Esophagus muscularis mucosa (tissue), 4 donors: ENCODE measurements around the gene IGF2R. TPM values are rescaled to one million over a fixed set of nuclear protein-coding genes. Genes with fewer than 3 reads are reported as not detected.
A peak's percentile ranks its signal among the peaks of the same experiment; 100 is the strongest.

ENCODE experiments used
- DNase-seq: peaks from one replicate; pipeline ENCODE4 v3.0.0-alpha.2; 2017; ENCODE audit errors: extremely low spot score
- H3K27ac ChIP-seq, 4 donors: fragments of 200-600 bp; sonication (generic); replicated peaks in 1 of 4; 1 replicate in 3 of 4; 2 replicates in 1 of 4; pipeline ENCODE4 v1.5.1; 2016 to 2019; ENCODE audit warnings: mild to moderate bottlenecking in 1 of 4
- H3K27me3 ChIP-seq, 4 donors: fragments of 200-600 bp; sonication (generic); one replicate each; pipeline versions ENCODE4 v1.5.1 to v1.6.0; 2016 to 2019
- H3K36me3 ChIP-seq, 4 donors: fragments of 200-600 bp; sonication (generic); one replicate each; pipeline ENCODE4 v1.5.1; 2016 to 2019
- H3K4me1 ChIP-seq, 4 donors: fragments of 200-600 bp; sonication (generic); one replicate each; pipeline ENCODE4 v1.5.1; 2016 to 2019
- H3K4me3 ChIP-seq, 4 donors: fragments of 200-600 bp; sonication (generic); 1 replicate in 2 of 4; 2 replicates in 2 of 4; pipeline ENCODE4 v1.5.1; 2016 to 2019; ENCODE audit warnings: mild to moderate bottlenecking in 4 of 4, moderate library complexity in 1 of 4
- H3K9me3 ChIP-seq, 4 donors: fragments of 200-600 bp; sonication (generic); 1 replicate in 3 of 4; 2 replicates in 1 of 4; pipeline ENCODE4 v1.5.1; 2016 to 2019
- EP300 ChIP-seq: sonication (generic); formaldehyde crosslinking; IDR thresholded peaks from one replicate; pipeline ENCODE4 v1.6.1; 2017; ENCODE audit warnings: antibody characterized with exemption
- POLR2A ChIP-seq: fragments of 450-650 bp; IDR thresholded peaks from one replicate; pipeline ENCODE4 v1.6.1; 2017; ENCODE audit warnings: antibody characterized with exemption, moderate library complexity, mild to moderate bottlenecking, low read depth
- POLR2AphosphoS5 ChIP-seq, 2 donors: sonication (generic); formaldehyde crosslinking; IDR thresholded peaks; one replicate each; pipeline ENCODE4 v1.6.1; 2017; ENCODE audit warnings: antibody characterized with exemption in 2 of 2
- WGBS: methylation state at CpG from one replicate; pipeline ENCODE4 v1.1.5; 2018; 5-methylcytosine and 5-hydroxymethylcytosine counted together
- intact Hi-C: fragments of 100-400 bp; cut with DNase I; formaldehyde crosslinking; loops from one replicate; pipeline ENCODE4 v1.15.1; 2023
- total RNA-seq, 4 donors: library from RNA; depleted of rRNA; stranded (reverse); fragments of >200 nt; gene quantifications; one replicate each; pipeline versions ENCODE4 v1.1.0 to v1.2.1, GENCODE V29; 2016
- TF ChIP-seq, protein P1 (sequence below), 3 experiments: fragments of 200-600 bp in 2 of 3; fragments of 450-650 bp in 1 of 3; sonication (generic) in 2 of 3; IDR thresholded peaks; one replicate each; pipeline ENCODE4 v1.5.1; 2017 to 2019; ENCODE audit warnings: antibody characterized with exemption in 3 of 3, mild to moderate bottlenecking in 2 of 3, moderate library complexity in 1 of 3

IGF2R gene
- total RNA-seq, 4 donors from 2014 or later, result 43.6 to 75.3 (median 58.4) TPM

DNA sequence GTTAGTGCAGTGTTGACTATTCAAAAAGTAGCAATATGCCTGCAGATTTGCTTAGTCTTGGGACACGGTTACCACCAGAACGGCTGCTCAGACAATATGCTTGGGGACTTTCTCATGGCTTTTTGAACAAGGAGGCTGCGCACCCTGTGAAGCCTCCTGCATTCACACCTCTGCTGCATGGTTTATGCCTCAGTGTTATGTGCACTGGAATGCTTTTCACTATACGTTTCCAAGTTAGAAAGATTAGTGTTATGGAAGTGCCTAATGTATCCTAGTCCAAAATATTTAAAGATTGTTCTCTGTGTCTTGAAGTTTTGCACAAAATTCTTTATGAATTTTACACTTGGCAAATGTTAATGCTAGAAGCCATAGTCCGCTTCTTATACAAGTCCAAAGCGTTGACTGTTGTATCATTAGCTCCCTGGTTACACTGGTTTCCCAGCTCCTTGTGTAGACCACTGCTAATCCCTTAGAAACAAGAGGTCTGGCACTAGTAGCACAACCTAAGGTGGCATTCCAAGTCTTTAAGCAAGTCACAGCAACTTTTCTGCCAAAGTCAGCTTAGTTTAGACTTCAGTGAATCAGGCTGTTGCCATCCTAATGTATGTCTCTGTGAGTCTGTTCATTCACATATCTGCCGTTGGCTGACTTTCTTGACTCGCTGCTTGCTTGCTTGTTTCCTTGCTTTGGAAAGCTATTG lies 126.4 kb downstream of the IGF2R start:
- Histone ChIP-seq H3K9me3 (no peaks in the 10 kb centered on the region), H3K27ac (no peak overlapping the region), H3K4me1 (no peaks in the 10 kb centered on the region), H3K27me3 (no peaks in the 10 kb centered on the region), H3K4me3 (no peak overlapping the region), H3K36me3 (peaks cover 39 to 94% (median 82%) of the 10 kb centered on the region in 4 donors)
- DNase-seq, result no peak
- WGBS, result 88% methylated on average over 8 of the region's 8 CpGs
- TF ChIP-seq, protein P1, sequence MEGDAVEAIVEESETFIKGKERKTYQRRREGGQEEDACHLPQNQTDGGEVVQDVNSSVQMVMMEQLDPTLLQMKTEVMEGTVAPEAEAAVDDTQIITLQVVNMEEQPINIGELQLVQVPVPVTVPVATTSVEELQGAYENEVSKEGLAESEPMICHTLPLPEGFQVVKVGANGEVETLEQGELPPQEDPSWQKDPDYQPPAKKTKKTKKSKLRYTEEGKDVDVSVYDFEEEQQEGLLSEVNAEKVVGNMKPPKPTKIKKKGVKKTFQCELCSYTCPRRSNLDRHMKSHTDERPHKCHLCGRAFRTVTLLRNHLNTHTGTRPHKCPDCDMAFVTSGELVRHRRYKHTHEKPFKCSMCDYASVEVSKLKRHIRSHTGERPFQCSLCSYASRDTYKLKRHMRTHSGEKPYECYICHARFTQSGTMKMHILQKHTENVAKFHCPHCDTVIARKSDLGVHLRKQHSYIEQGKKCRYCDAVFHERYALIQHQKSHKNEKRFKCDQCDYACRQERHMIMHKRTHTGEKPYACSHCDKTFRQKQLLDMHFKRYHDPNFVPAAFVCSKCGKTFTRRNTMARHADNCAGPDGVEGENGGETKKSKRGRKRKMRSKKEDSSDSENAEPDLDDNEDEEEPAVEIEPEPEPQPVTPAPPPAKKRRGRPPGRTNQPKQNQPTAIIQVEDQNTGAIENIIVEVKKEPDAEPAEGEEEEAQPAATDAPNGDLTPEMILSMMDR (IDR thresholded peaks at IDR 0.05), result no peak
- TF ChIP-seq EP300 (no peak), POLR2AphosphoS5 (IDR thresholded peaks at IDR 0.05) (no peak), POLR2A (no peak)
- intact Hi-C loops, result no loop called here

DNA sequence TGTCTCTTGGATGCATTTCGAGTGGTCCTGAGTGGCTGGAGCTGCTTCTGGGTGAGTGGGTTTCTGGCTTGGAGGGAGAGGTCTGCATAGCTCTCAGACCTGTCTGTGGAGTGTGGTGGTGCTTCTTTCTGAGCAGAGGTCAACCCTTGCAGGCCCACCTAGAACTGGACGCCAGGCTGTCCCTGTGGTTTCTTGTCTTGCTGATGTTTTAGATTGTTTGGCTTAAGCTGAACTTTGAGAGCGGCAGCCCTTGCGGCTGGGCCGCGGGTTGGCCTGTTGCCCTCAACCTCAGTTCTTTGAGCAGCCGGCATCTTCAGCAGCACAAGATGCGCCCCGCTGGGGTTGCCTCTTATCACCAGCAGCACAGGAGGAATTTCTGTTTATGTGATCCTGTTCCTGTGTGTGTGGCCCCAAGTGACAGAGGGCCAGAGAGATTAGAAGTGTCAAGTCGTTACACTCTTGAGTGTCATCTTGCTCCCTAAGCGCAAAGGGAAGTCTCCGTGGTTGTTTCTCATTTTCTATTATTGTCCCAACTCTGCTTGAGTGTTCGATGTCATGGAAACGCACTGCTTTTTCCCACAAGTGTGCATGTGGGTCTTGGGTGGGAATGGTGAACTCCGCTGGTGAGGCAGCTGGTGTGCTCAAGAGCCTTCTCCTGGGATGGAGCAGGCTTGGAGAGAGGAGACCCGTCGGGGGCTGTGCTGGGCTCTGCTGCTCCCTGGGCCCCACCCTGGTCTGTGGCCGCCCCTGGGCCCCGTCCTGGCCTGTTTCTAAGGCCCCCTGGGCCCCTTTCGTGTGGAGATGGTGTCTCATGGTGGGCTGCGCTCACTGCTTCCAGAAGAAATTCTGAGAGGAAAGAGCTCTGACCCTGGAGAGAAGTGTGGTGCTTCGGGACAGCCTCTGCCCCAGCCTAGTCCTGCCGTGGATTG lies 132.7 kb downstream of the IGF2R start:
- Histone ChIP-seq H3K27ac (no peak overlapping the region), H3K4me3 (no peak overlapping the region), H3K36me3 (peaks cover 46 to 87% (median 79%) of the 10 kb centered on the region in 4 donors), H3K4me1 (no peaks in the 10 kb centered on the region), H3K9me3 (no peaks in the 10 kb centered on the region), H3K27me3 (no peaks in the 10 kb centered on the region)
- TF ChIP-seq EP300, result no peak
- no peak for TF ChIP-seq POLR2AphosphoS5 (IDR thresholded peaks at IDR 0.05)
- TF ChIP-seq POLR2A, result no peak
- TF ChIP-seq, protein P1 (IDR thresholded peaks at IDR 0.05), result no peak
- intact Hi-C loops, result no loop called here
- DNase-seq, result no peak
- 87% methylated on average over 23 of the region's 23 CpGs for WGBS

- Histone ChIP-seq H3K9me3 (no peaks in the 10 kb centered on the region), H3K27me3 (no peaks in the 10 kb centered on the region), H3K36me3 (peaks cover 37 to 84% (median 74%) of the 10 kb centered on the region in 4 donors), H3K27ac (no peak overlapping the region), H3K4me1 (no peaks in the 10 kb centered on the region), H3K4me3 (no peak overlapping the region)
- TF ChIP-seq POLR2AphosphoS5 (IDR thresholded peaks at IDR 0.05), result no peak
- TF ChIP-seq POLR2A, result no peak
- TF ChIP-seq, protein P1 (IDR thresholded peaks at IDR 0.05), result no peak
- TF ChIP-seq EP300, result no peak
- intact Hi-C loops, result no loop called here
- WGBS, result 95% methylated on average over 16 of the region's 16 CpGs
- no peak for DNase-seq
Observed at GRCh38 chr6:160102399-160102798, 133.5 kb downstream of the IGF2R start.

DNA sequence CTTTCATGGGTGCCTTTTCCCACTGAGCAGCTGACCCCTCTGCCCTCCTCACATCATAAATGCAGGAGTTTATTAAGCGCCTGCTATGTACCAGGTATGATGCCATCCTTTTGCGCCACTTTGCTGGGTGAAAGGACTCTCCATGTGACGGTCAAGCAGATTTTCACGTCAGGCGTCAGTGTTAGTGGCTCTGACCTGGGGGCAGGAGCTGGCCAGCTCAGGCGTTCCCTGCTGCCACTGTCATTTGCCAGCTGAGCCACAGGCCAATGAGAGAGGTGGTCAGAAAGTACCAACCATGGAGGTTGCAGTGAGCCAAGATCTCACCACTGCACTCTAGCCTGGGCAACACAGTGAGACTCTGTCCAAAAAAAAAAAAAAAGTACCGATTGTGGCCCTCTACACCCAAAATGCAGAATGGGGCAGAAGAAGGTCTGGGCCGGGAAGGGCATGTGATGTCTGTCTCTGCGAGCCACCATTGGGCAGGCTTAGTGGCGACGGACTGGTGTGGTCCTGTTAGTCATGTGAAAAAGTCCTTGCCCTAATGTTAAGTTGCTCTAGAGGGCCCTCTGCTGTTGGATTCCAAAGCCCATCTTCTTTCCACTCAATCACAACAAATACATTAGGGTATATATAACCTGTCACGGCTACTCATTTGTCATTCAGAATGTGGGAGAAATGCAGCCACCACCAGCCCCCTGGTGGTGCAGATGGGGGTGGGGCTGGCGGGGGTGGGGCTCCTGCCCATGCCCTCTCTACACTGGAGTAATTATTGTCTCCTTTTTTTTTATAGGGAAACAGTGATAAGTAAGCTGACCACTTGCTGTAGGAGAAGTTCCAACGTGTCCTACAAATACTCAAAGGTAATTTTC lies 134.3 kb downstream of the IGF2R start:
- H3K36me3 ChIP-seq, result peaks cover 36 to 81% (median 72%) of the 10 kb centered on the region in 4 donors
- H3K4me3 ChIP-seq, result no peak overlapping the region
- intact Hi-C loops, result no loop called here
- H3K27ac ChIP-seq, result no peak overlapping the region
- WGBS, result 88% methylated on average over 14 of the region's 14 CpGs
- H3K9me3 ChIP-seq, result no peaks in the 10 kb centered on the region
- H3K4me1 ChIP-seq, result no peaks in the 10 kb centered on the region
- TF ChIP-seq, protein P1 (IDR thresholded peaks at IDR 0.05), result peak in 1 of 3 experiments; percentile 21
- no peak for TF ChIP-seq EP300
- no peak for DNase-seq
- H3K27me3 ChIP-seq, result no peaks in the 10 kb centered on the region
